Thyroid gland (tissue), 4 donors: Measurements from ENCODE around the gene ORC4. TPM values are rescaled to one million over a fixed set of nuclear protein-coding genes. Genes with fewer than 3 reads are reported as not detected.

Experiments
- DNase-seq, 2 donors: peaks; one replicate each; pipeline ENCODE4 v3.0.0-alpha.2; 2019
- H3K27ac ChIP-seq, 3 donors: fragments of 200-600 bp; sonication (generic); 1 replicate in 2 of 3; 2 replicates in 1 of 3; pipeline ENCODE4 v1.5.1; 2016 to 2019; ENCODE audit warnings: mild to moderate bottlenecking in 1 of 3, moderate library complexity in 1 of 3
- H3K27me3 ChIP-seq: fragments of 200-600 bp; sonication (generic); one replicate; pipeline ENCODE4 v1.5.1; 2019
- H3K36me3 ChIP-seq, 2 donors: fragments of 200-600 bp; sonication (generic); one replicate each; pipeline ENCODE4 v1.5.1; 2016 to 2019
- H3K4me1 ChIP-seq, 2 donors: fragments of 200-600 bp; sonication (generic); one replicate each; pipeline ENCODE4 v1.5.1; 2017 to 2019
- H3K4me3 ChIP-seq, 3 donors: fragments of 200-600 bp; sonication (generic); replicated peaks in 1 of 3; 1 replicate in 2 of 3; 2 replicates in 1 of 3; pipeline ENCODE4 v1.5.1; 2016; ENCODE audit warnings: mild to moderate bottlenecking in 1 of 3
- H3K9me3 ChIP-seq: fragments of 200-600 bp; sonication (generic); one replicate; pipeline ENCODE4 v1.5.1; 2017
- POLR2A ChIP-seq, 2 donors: fragments of 450-650 bp; IDR thresholded peaks; one replicate each; pipeline ENCODE4 v1.6.1; 2017; ENCODE audit warnings: antibody characterized with exemption in 2 of 2, mild to moderate bottlenecking in 2 of 2, moderate library complexity in 1 of 2
- WGBS, 2 donors: methylation state at CpG; one replicate each; pipeline ENCODE4 v1.1.5; 2017; 5-methylcytosine and 5-hydroxymethylcytosine counted together
- intact Hi-C: fragments of 100-400 bp; cut with DNase I; formaldehyde crosslinking; loops from one replicate; pipeline ENCODE4 v1.15.1; 2023
- total RNA-seq, 4 donors: library from RNA; depleted of rRNA; stranded (reverse); fragments of >200 nt; gene quantifications; one replicate each; pipeline ENCODE4 v1.2.3, GENCODE V29; 2016
- TF ChIP-seq, protein P1 (sequence below), 6 experiments: fragments of 200-600 bp in 3 of 6; fragments of 450-650 bp in 3 of 6; sonication (generic) in 3 of 6; IDR thresholded peaks; one replicate each; pipeline ENCODE4 v1.5.1; 2016 to 2019; ENCODE audit warnings: antibody characterized with exemption in 6 of 6, mild to moderate bottlenecking in 2 of 6, inconsistent platforms in 1 of 6, moderate library complexity in 1 of 6

ORC4 gene
- total RNA-seq, 4 donors from 2014 or later, result 62.5 to 89.2 (median 76.5) TPM

DNA sequence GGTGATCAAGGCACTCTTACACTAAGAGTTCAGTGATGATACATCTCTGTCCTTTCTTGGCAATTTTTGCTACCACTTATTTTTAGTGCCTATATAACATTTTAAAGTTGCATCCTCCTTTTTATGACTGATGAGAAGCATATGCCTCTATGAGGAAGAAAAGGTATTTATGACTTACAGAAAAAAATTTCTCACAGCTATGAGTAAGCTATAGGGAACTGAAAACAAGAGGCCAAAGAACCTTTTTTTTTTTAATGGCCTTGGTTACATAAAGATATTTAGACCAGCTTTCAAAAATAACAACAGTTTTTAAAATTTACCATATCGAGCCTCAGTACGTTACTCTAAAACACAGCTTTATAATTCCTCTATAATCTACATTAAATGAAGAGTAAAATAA lies 21.7 kb upstream of the ORC4 start:
- no peak for TF ChIP-seq POLR2A (IDR thresholded peaks at IDR 0.05)
- TF ChIP-seq, protein P1, sequence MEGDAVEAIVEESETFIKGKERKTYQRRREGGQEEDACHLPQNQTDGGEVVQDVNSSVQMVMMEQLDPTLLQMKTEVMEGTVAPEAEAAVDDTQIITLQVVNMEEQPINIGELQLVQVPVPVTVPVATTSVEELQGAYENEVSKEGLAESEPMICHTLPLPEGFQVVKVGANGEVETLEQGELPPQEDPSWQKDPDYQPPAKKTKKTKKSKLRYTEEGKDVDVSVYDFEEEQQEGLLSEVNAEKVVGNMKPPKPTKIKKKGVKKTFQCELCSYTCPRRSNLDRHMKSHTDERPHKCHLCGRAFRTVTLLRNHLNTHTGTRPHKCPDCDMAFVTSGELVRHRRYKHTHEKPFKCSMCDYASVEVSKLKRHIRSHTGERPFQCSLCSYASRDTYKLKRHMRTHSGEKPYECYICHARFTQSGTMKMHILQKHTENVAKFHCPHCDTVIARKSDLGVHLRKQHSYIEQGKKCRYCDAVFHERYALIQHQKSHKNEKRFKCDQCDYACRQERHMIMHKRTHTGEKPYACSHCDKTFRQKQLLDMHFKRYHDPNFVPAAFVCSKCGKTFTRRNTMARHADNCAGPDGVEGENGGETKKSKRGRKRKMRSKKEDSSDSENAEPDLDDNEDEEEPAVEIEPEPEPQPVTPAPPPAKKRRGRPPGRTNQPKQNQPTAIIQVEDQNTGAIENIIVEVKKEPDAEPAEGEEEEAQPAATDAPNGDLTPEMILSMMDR (IDR thresholded peaks at IDR 0.05), result no peak
- Histone ChIP-seq H3K36me3 (no peaks in the 10 kb centered on the region), H3K4me3 (no peak overlapping the region), H3K27ac (no peak overlapping the region), H3K4me1 (peaks cover 0 to 5% of the 10 kb centered on the region in 2 donors), H3K9me3 (no peaks in the 10 kb centered on the region), H3K27me3 (no peaks in the 10 kb centered on the region)
- no peak for DNase-seq
- intact Hi-C loops, result no loop called here
- WGBS, 2 donors, result 94 to 95% methylated on average over 2 of the region's 2 CpGs

DNA sequence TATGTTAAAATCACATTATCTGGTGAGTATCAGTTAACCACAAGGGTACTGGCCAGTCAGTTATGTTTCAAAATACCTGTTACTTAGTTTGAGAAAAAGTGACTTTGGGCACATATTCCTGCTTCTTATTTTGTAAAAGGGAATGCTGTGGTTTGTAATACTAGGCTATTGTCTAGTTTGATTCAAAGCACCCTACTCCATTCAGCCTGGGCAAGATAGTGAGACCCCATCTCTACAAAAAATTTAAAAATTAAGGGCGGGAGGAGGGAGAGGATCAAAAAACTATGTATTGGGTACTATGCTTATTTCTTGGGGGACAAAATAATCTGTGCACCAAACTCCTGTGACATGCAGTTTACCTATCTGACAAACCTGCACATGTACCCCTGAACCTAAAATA lies 19.2 kb upstream of the ORC4 start:
- TF ChIP-seq POLR2A (IDR thresholded peaks at IDR 0.05), result no peak
- TF ChIP-seq, protein P1 (IDR thresholded peaks at IDR 0.05), result no peak
- no peak for DNase-seq
- H3K27ac ChIP-seq, result no peak overlapping the region
- no peaks in the 10 kb centered on the region for H3K9me3 ChIP-seq
- no peak overlapping the region for H3K4me3 ChIP-seq
- H3K27me3 ChIP-seq, result no peaks in the 10 kb centered on the region
- H3K4me1 ChIP-seq, result peaks cover 0 to 5% of the 10 kb centered on the region in 2 donors
- 97 to 98% methylated on average over 1 of the region's 1 CpG for WGBS, 2 donors
- no peaks in the 10 kb centered on the region for H3K36me3 ChIP-seq
- intact Hi-C loops, result no loop called here

DNA sequence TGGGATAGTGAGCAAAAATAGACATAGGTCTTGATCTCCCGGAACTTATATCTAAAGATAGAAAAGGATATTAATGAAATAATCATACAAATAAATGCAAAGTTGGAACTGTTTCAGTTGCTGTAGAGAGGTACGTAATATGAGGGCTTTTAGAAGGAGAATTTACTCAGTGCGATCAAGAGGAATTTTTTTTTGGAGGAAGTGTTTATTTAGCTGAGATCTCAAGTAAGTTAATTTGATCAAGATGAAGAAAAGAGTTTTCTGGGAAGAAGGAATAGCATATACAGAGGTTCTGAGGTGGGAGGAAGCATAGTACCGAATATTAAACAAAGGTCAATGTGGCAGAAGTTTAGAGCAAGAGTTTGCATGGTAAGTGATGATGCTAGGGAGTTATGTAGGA lies 11.7 kb upstream of the ORC4 start:
- 37 to 47% methylated on average over 4 of the region's 4 CpGs for WGBS, 2 donors
- peaks cover 10 to 18% of the 10 kb centered on the region in 2 donors for H3K4me1 ChIP-seq
- no peaks in the 10 kb centered on the region for H3K36me3 ChIP-seq
- H3K27ac ChIP-seq, result no peak overlapping the region
- no peaks in the 10 kb centered on the region for H3K9me3 ChIP-seq
- H3K4me3 ChIP-seq, result no peak overlapping the region
- DNase-seq, result no peak
- intact Hi-C loops, result no loop called here
- H3K27me3 ChIP-seq, result no peaks in the 10 kb centered on the region
- TF ChIP-seq, protein P1 (IDR thresholded peaks at IDR 0.05), result no peak
- no peak for TF ChIP-seq POLR2A (IDR thresholded peaks at IDR 0.05)

DNA sequence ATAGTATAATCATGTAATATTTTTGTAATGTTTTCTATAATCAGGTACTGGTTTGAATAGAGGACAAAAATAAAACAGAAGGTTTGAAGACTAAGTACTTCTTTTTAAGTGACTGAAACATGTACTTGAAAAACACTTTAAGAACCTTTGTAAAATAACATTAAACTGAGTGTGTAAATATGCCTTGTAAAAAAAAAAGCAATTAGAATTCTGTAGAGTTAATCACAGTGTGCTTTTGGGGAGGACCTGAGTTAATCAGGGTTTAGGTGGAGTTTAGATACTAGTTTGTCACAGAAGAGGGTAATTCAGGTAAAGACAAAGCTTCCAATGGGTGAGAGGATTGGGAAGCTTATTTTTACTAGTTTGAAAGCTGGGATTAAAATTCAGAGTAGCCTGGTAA lies 10.6 kb upstream of the ORC4 start:
- Histone ChIP-seq H3K27ac (no peak overlapping the region), H3K27me3 (no peaks in the 10 kb centered on the region), H3K9me3 (no peaks in the 10 kb centered on the region), H3K4me1 (peaks cover 10 to 18% of the 10 kb centered on the region in 2 donors), H3K36me3 (no peaks in the 10 kb centered on the region), H3K4me3 (no peak overlapping the region)
- intact Hi-C loops, result no loop called here
- no peak for DNase-seq
- TF ChIP-seq POLR2A (IDR thresholded peaks at IDR 0.05), result no peak
- TF ChIP-seq, protein P1 (IDR thresholded peaks at IDR 0.05), result no peak

DNA sequence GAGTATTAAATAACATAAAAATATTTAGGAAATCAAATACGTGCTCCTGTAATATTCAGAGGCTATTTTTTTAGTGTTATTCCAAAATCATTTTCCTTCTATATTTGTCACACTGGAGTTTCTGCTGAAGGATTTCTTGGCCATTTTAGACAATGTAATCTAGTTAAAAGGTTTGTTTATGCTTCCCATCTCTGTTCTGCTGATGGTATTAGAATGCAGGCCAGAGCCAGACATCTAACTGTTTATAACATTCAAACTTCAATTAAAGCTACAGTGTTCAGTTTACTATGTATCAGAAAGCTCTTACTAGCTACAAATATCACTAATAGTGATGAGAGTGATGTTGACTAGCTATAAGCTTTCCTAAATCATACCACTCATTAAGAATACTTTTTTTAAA lies 8.2 kb upstream of the ORC4 start:
- H3K27ac ChIP-seq, result no peak overlapping the region
- H3K4me1 ChIP-seq, result peaks cover 17 to 22% of the 10 kb centered on the region in 2 donors
- no peak overlapping the region for H3K4me3 ChIP-seq
- intact Hi-C loops, result no loop called here
- H3K9me3 ChIP-seq, result no peaks in the 10 kb centered on the region
- H3K27me3 ChIP-seq, result no peaks in the 10 kb centered on the region
- TF ChIP-seq, protein P1 (IDR thresholded peaks at IDR 0.05), result no peak
- TF ChIP-seq POLR2A (IDR thresholded peaks at IDR 0.05), result no peak
- H3K36me3 ChIP-seq, result no peaks in the 10 kb centered on the region
- WGBS, 2 donors, result 79 to 91% methylated on average over 1 of the region's 1 CpG
- DNase-seq, result no peak
